ENCODE data around the gene NAA35.

GRCh38 chr9:85995097-85995496, 54.2 kb downstream of the NAA35 start:
- TF ChIP-seq CTCF (IDR thresholded peaks at IDR 0.05) (no peak), EP300 (IDR thresholded peaks at IDR 0.05) (no peak), POLR2A (IDR thresholded peaks at IDR 0.05; ENCODE audit: low read depth) (no peak)
